Adrenal gland (tissue), 12 donors: ENCODE measurements around the gene PIP5K1C. TPM values are rescaled to one million over a fixed set of nuclear protein-coding genes. Genes with fewer than 3 reads are reported as not detected.

Experiments used
- DNase-seq, 7 donors: peaks; one replicate each; pipeline ENCODE4 v3.0.0-alpha.2; 2019 to 2020
- H3K27ac ChIP-seq, 5 donors: fragments of 200-600 bp; sonication (generic) in 4 of 5; 1 replicate in 3 of 5; 2 replicates in 2 of 5; pipeline versions ENCODE4 v1.5.1 to v1.8.0; 2016 to 2020; ENCODE audit warnings: mild to moderate bottlenecking in 1 of 5
- H3K27me3 ChIP-seq: fragments of 200-600 bp; 2 replicates; pipeline ENCODE4 v1.8.0; 2021
- H3K36me3 ChIP-seq, 2 donors: fragments of 200-600 bp; replicated peaks in 1 of 2; 1 replicate in 1 of 2; 2 replicates in 1 of 2; pipeline versions ENCODE4 v1.5.1 to v1.8.0; 2018 to 2022
- H3K4me1 ChIP-seq, 2 donors: fragments of 200-600 bp; replicated peaks in 1 of 2; 1 replicate in 1 of 2; 2 replicates in 1 of 2; pipeline versions ENCODE4 v1.5.1 to v1.8.0; 2018 to 2021
- H3K4me3 ChIP-seq, 4 donors: fragments of 200-600 bp; sonication (generic) in 3 of 4; one replicate each; pipeline ENCODE4 v1.5.1; 2016 to 2018
- H3K9me3 ChIP-seq, 3 donors: fragments of 200-600 bp; sonication (generic) in 1 of 3; replicated peaks in 1 of 3; 1 replicate in 2 of 3; 2 replicates in 1 of 3; pipeline versions ENCODE4 v1.5.1 to v1.8.0; 2016 to 2021
- CTCF ChIP-seq, 6 experiments: fragments of 450-650 bp in 4 of 6; fragments of 200-600 bp in 2 of 6; sonication (generic) in 1 of 6; IDR thresholded peaks; 1 replicate in 5 of 6; 2 replicates in 1 of 6; pipeline versions ENCODE4 v1.5.1 to v1.8.0; 2016 to 2021; ENCODE audit warnings: antibody characterized with exemption in 6 of 6, mild to moderate bottlenecking in 2 of 6, moderate library complexity in 1 of 6
- POLR2A ChIP-seq, 2 donors: fragments of 450-650 bp; IDR thresholded peaks; one replicate each; pipeline ENCODE4 v1.6.1; 2017; ENCODE audit warnings: antibody characterized with exemption in 2 of 2, mild to moderate bottlenecking in 2 of 2, moderate library complexity in 1 of 2
- WGBS, 4 donors: extraction: QIAGEN DNeasy Blood & Tissue Kit in 2 of 4; methylation state at CpG; one replicate each; pipeline versions ENCODE4 v1.1.5 to v1.1.7; 2013 to 2017; 5-methylcytosine and 5-hydroxymethylcytosine counted together
- intact Hi-C, 2 donors: fragments of 100-400 bp; cut with DNase I; formaldehyde crosslinking; loops; one replicate each; pipeline versions ENCODE4 v1.14.1 to v1.15.0; 2022 to 2023
- polyA plus RNA-seq, 3 donors: library from polyadenylated mRNA; stranded (reverse); fragments of 200-250 nt in 2 of 3; fragments of 350-450 nt in 1 of 3; fragmentation: Illumina TruSeq in 1 of 3; extraction: RNeasy Lipid Tissue Mini Kit (QIAGEN cat#74804) in 1 of 3; gene quantifications; one replicate each; pipeline ENCODE4 v1.2.3, GENCODE V29; 2013 to 2014
- total RNA-seq, 9 donors: library from RNA; depleted of rRNA in 4 of 9; stranded (reverse); fragments of >200 nt in 4 of 9; fragments of 120-200 nt in 1 of 9; fragmentation: NEBNext Ultra II Directional in 1 of 9; extraction: Animal tissue kit (Norgen Biotek cat#: 25700) in 1 of 9; gene quantifications; one replicate each; pipeline versions ENCODE4 v1.1.0 to v1.2.4, GENCODE V29; 2013 to 2023
- donor health status: healthy with polysubstance abuse.
- donor health status: Bipolar disorder and iron deficiency.
- donor health status: DM: yes; HTN: yes; CAD: no.
- donor health status: DM: no; HTN: no; CAD: no.
- donor health status: DM: no; HTN: no; CAD: no.
- donor health status: DM: yes; HTN: yes; CAD: no.

The PIP5K1C gene
- total and polyA plus RNA-seq, 12 donors = 4.0 to 44.7 (median 31.0) TPM

GRCh38 chr19:3612901-3613741, 87.1 kb downstream of the PIP5K1C start:
- 84 to 89% (median 87%) methylated on average over 12 to 79 of the region's 79 CpGs for WGBS, 4 donors
- no peaks in the 10 kb centered on the region for H3K27me3 ChIP-seq
- H3K4me1 ChIP-seq = peaks cover 15 to 22% of the 10 kb centered on the region in 2 donors
- TF ChIP-seq CTCF (IDR thresholded peaks at IDR 0.05) (no peak), POLR2A (IDR thresholded peaks at IDR 0.05) (no peak)
- no peak overlapping the region for H3K4me3 ChIP-seq
- H3K36me3 ChIP-seq = peaks cover 0 to 18% of the 10 kb centered on the region in 2 donors
- peak overlapping the region in 1 of 5 donors; percentile 10 for H3K27ac ChIP-seq
- intact Hi-C loops = loop anchor here in 1 of 2 donors (5.0 kb wide), 1 partner anchor 66 kb away; no protein-coding TSS in a partner anchor
- DNase-seq = peak in 3 of 7 donors; percentile 14 to 35 (median 30)
- no peaks in the 10 kb centered on the region for H3K9me3 ChIP-seq

- peaks cover 0 to 18% of the 10 kb centered on the region in 2 donors for H3K36me3 ChIP-seq
These were observed 87.9 kb downstream of the PIP5K1C start for GRCh38 chr19:3612330-3612729.

GRCh38 chr19:3611841-3612240, 88.4 kb downstream of the PIP5K1C start:
- H3K4me3 ChIP-seq = no peak overlapping the region
- H3K9me3 ChIP-seq = no peaks in the 10 kb centered on the region
- peaks cover 26 to 35% of the 10 kb centered on the region in 2 donors for H3K4me1 ChIP-seq
- no peak for TF ChIP-seq CTCF (IDR thresholded peaks at IDR 0.05)
- TF ChIP-seq POLR2A (IDR thresholded peaks at IDR 0.05) = no peak
- 95 to 98% (median 96%) methylated on average over 33 to 36 of the region's 36 CpGs for WGBS, 4 donors
- no peak overlapping the region for H3K27ac ChIP-seq
- H3K27me3 ChIP-seq = no peaks in the 10 kb centered on the region
- peaks cover 0 to 18% of the 10 kb centered on the region in 2 donors for H3K36me3 ChIP-seq
- intact Hi-C loops = loop anchor here in 1 of 2 donors (5.0 kb wide), 1 partner anchor 65 kb away; no protein-coding TSS in a partner anchor
- DNase-seq = peak in 1 of 7 donors; percentile 22

More at GRCh38 chr19:3612330-3612729, 87.9 kb downstream of the PIP5K1C start:
- Histone ChIP-seq H3K27me3 (no peaks in the 10 kb centered on the region), H3K27ac (no peak overlapping the region), H3K4me3 (no peak overlapping the region), H3K4me1 (peaks cover 23 to 30% of the 10 kb centered on the region in 2 donors), H3K9me3 (no peaks in the 10 kb centered on the region)
- TF ChIP-seq POLR2A (IDR thresholded peaks at IDR 0.05) = no peak
- no peak for TF ChIP-seq CTCF (IDR thresholded peaks at IDR 0.05)
- WGBS, 4 donors = 92 to 98% (median 97%) methylated on average over 15 to 33 of the region's 33 CpGs; no CpG with 5 or more reads in 1 of the 4 donors
- DNase-seq = no peak
- intact Hi-C loops = loop anchor here in 1 of 2 donors (5.0 kb wide), 1 partner anchor 65 kb away; no protein-coding TSS in a partner anchor
